ENCODE measurements around the gene CEBPG. TPM values are rescaled to one million over a fixed set of nuclear protein-coding genes. Genes with fewer than 3 reads are reported as not detected.

Gene CEBPG
- total RNA-seq, result 32.6 and 38.6 TPM in 2 replicates

- peak; percentile 95 for DNase-seq
These were observed at the start of gene CEBPG for GRCh38 chr19:33373453-33374235. Gene CEBPG (plus strand): TSS chr19:33373709. CDS start chr19:33379240, 5,531 bp downstream.

- DNase-seq, result no peak
These were observed 48.9 kb upstream of the CEBPG start for GRCh38 chr19:33324628-33325027.

- no peak for DNase-seq
These were observed 47.6 kb upstream of the CEBPG start for GRCh38 chr19:33325920-33326319.

GRCh38 chr19:33329060-33329459 lies 44.4 kb upstream of the CEBPG start:
- no peak for DNase-seq

- no peak for DNase-seq
These were observed 43.8 kb upstream of the CEBPG start for GRCh38 chr19:33329736-33330135.

GRCh38 chr19:33332248-33332647 lies 41.3 kb upstream of the CEBPG start:
- no peak for DNase-seq

GRCh38 chr19:33333151-33333550 lies 40.4 kb upstream of the CEBPG start:
- no peak for DNase-seq

GRCh38 chr19:33333642-33334041 lies 39.9 kb upstream of the CEBPG start:
- DNase-seq, result no peak

- no peak for DNase-seq
These were observed 39.2 kb upstream of the CEBPG start for GRCh38 chr19:33334271-33334670.

- no peak for DNase-seq
These were observed 38.1 kb upstream of the CEBPG start for GRCh38 chr19:33335446-33335845.

- DNase-seq, result no peak
These were observed 34.2 kb upstream of the CEBPG start for GRCh38 chr19:33339016-33339984.

- DNase-seq, result no peak
These were observed 32.5 kb upstream of the CEBPG start for GRCh38 chr19:33340991-33341390.

GRCh38 chr19:33343301-33343700 lies 30.2 kb upstream of the CEBPG start:
- DNase-seq, result no peak

- DNase-seq, result no peak
These were observed 29.5 kb upstream of the CEBPG start for GRCh38 chr19:33343859-33344572.

- no peak for DNase-seq
These were observed 29.0 kb upstream of the CEBPG start for GRCh38 chr19:33344573-33344925.

- no peak for DNase-seq
These were observed 28.3 kb upstream of the CEBPG start for GRCh38 chr19:33345163-33345562.

GRCh38 chr19:33346665-33347064 lies 26.8 kb upstream of the CEBPG start:
- no peak for DNase-seq

GRCh38 chr19:33347300-33347699 lies 26.2 kb upstream of the CEBPG start:
- no peak for DNase-seq

GRCh38 chr19:33348301-33349010 lies 25.1 kb upstream of the CEBPG start:
- no peak for DNase-seq

- no peak for DNase-seq
These were observed 23.9 kb upstream of the CEBPG start for GRCh38 chr19:33349319-33350289.

Data from dermis blood vessel endothelial cell (primary cell).